Right hindlimb (tissue), 1 donor: ENCODE data around the gene ZNF394.
"Not testable (repeated sequence)": the region's sequence is repeated elsewhere in the genome, so short reads cannot be mapped to it uniquely, and the experiment has no call there.

Source experiments
- DNase-seq: peaks from one replicate; pipeline ENCODE4 v3.0.0-alpha.2; 2018

ZNF394 gene

GRCh38 chr7:99499721-99500636 lies at the start of gene ZNF394:
ZNF394 (minus strand) TSS chr7:99500281; CDS start chr7:99500093, 188 bp downstream.
- DNase-seq = peak; percentile 94

- not testable (repeated sequence) for DNase-seq
These were observed 49.5 kb upstream of the ZNF394 start for GRCh38 chr7:99549545-99549944.

- not testable (repeated sequence) for DNase-seq
These were observed 45.2 kb upstream of the ZNF394 start for GRCh38 chr7:99545308-99545707.

GRCh38 chr7:99543916-99544315 lies 43.8 kb upstream of the ZNF394 start:
- no peak for DNase-seq

- no peak for DNase-seq
These were observed 43.1 kb upstream of the ZNF394 start for GRCh38 chr7:99543081-99543671.

GRCh38 chr7:99541212-99541611 lies 41.1 kb upstream of the ZNF394 start:
- DNase-seq = no peak

- no peak for DNase-seq
These were observed 40.5 kb upstream of the ZNF394 start for GRCh38 chr7:99540542-99540941.

GRCh38 chr7:99539213-99539811 lies 39.2 kb upstream of the ZNF394 start:
- DNase-seq = no peak

- no peak for DNase-seq
These were observed 35.6 kb upstream of the ZNF394 start for GRCh38 chr7:99535667-99536066.

GRCh38 chr7:99531354-99531765 lies 31.3 kb upstream of the ZNF394 start:
- no peak for DNase-seq

- DNase-seq = no peak
These were observed 25.8 kb upstream of the ZNF394 start for GRCh38 chr7:99525713-99526440.

- DNase-seq = no peak
These were observed 21.3 kb upstream of the ZNF394 start for GRCh38 chr7:99521399-99521798.

- DNase-seq = no peak
These were observed 14.0 kb upstream of the ZNF394 start for GRCh38 chr7:99514050-99514449.

GRCh38 chr7:99505324-99505662 lies 5.2 kb upstream of the ZNF394 start:
- DNase-seq = no peak

- peak; percentile 99 for DNase-seq
These were observed 4.7 kb upstream of the ZNF394 start, which contains the start of gene ZKSCAN5 for GRCh38 chr7:99504603-99505323. ZKSCAN5 (plus strand) TSS chr7:99504662; CDS start chr7:99506045, 1,383 bp downstream.

GRCh38 chr7:99504281-99504602 lies 4.2 kb upstream of the ZNF394 start:
- no peak for DNase-seq

GRCh38 chr7:99501236-99501635 lies 1.2 kb upstream of the ZNF394 start:
- not testable (repeated sequence) for DNase-seq

- no peak for DNase-seq
These were observed 542 bp upstream of the ZNF394 start for GRCh38 chr7:99500637-99501009.

- no peak for DNase-seq
These were observed 735 bp downstream of the ZNF394 start for GRCh38 chr7:99499371-99499720.

- DNase-seq = no peak
These were observed 1.5 kb downstream of the ZNF394 start for GRCh38 chr7:99498546-99498944.

- no peak for DNase-seq
These were observed 2.1 kb downstream of the ZNF394 start for GRCh38 chr7:99497766-99498545.

- DNase-seq = no peak
These were observed 6.3 kb downstream of the ZNF394 start for GRCh38 chr7:99493823-99494222.
